CD1c-positive myeloid dendritic cell (primary cell): ENCODE data around the gene GRIN2A.
"Not testable (repeated sequence)": the region's sequence is repeated elsewhere in the genome, so short reads cannot be mapped to it uniquely, and the experiment has no call there.

ENCODE experiments used
- DNase-seq: peaks from one replicate; pipeline ENCODE4 v3.0.0-alpha.2; 2016; ENCODE audit errors: extremely low spot score

The GRIN2A gene

DNA sequence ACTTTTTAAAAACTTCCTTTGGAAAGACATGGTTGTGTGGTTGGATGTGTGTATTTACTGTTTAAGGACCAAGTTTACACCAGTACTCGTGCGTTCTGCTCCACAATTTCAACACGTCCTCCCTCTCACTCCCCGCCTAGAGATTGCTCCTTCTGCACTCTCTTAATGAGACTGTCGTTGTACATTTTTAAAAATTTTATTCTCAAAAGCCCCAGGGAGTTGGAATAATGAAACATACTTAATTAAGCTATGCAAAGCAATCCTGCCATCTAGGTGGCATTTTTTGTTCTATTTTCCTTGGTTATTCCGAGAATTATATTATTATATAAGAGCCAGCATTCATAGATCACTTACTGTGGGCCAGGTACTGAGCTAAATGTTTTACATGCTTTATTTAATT, 264.5 kb downstream of the GRIN2A start:
- no peak for DNase-seq

DNA sequence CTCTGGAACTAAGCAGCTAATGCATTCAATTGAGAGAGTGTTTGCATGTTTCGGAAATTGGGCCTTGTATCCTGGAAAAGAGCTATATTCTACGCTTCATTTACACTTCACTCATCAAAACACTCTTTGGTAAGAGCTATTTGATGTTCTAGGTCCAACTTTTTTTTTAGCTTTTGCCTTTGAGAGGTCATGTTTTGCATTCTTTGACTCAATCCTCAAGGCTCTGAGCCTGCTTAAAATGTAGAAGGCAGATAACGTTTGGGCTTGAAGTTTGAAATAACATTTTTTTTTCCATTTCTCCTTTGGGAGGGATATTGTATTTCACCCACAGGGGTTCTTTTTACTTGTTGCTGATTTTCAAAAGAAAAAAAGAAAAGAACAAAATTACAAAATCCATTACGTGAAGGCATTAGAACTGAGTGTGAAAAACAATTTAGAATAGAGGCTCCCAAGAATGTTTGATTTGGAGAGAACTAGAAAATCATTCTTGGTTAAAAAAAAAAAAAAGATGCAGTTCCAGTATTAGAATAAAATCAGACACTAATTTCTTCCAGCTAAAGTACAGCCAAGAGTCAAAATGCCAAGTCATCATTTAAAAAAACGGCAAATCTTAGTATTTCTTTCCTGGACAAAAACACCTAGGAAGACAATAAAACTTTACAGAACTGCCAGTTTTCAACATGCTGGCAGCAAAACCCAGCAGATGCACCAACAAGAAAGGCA, 268.5 kb downstream of the GRIN2A start:
- DNase-seq, result no peak

DNA sequence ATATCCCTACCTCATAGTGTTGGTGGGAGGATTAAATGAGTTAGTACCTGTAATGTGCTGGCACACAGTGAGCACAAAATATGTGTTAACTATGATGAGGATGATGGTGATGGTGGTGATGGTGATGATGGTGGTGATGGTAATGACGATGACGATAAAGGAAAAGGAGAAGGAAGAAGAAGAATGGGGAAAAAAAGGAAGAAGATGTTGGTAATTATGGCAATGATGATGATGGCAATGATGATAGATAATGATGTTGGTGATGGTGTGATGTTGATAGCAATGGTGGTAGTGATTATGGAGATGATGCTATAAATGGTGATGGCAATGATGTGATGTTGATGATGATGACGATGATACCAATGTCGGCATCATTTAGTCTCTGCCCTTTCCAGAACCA, 270.2 kb downstream of the GRIN2A start:
- DNase-seq, result no peak

DNA sequence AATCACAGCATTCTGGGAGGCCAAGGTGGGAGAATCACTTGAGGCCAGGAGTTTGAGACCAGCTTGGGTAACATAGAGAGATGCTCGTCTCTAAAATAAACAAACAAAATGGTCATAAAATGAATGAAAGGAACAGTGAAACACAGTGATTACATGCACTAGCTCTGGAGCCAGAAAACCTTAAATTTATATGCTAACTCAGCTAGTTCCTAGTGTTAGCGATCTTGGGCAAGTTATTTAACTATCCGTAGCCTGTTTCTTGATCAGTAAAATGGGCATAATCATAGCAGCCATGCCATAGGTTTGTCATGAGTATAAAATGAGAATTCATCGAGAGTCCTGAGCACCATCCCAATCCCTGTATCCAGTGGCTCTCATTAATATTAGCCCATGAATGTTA, 271.0 kb downstream of the GRIN2A start:
- DNase-seq, result no peak

DNA sequence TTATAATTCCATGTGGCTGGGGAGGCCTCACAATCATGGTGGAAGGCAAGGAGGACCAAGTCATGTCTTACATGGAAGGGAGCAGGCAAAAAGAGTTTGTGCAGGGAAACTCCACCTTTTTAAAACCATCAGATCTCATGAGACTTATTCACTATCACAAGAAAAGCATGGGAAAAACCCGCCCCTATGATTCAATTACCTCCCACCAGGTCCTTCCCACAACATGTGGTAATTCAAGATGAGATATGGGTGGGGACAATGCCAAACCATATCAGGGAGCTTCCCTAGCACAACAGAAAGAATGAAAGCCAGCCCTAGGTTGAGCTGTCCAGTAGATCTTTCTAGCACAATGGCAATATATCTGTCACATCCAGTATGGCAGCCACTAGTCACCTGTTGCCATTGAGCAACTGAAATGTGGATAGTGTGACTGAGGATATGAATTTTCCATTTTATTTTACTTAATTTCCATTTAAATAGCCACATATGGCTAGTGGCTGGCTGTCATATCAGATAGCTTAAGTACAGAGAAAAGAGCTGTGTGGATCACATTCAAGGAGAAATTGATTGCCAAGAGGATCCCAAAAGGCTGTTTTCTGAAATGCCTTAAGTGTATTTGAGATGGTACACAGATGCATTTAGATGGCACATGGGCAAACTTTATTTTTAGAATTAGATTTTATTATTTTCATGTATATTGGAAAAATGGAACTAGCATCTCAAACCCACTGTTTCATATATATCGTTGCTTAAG, 273.0 kb downstream of the GRIN2A start:
- DNase-seq, result no peak

DNA sequence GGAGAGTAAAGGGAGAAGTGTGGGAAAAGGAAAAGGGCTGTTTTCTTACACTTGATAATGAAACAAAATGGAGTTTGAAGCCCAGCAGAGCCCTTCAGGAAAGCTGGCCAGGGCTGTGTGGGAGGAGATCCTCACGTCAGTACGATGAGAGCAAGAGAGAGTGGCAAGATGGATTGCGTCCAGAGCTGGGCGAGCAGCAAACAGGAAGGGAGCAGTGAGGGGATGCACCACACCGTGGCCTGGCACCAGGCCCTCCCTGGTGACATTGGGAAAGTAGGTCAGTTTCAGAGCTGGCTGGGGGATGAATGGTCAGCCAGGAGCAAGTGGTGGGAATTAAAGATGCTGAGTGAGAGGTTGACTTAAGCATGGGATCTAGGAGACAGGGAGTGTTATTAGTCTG, 273.6 kb downstream of the GRIN2A start:
- DNase-seq, result no peak

DNA sequence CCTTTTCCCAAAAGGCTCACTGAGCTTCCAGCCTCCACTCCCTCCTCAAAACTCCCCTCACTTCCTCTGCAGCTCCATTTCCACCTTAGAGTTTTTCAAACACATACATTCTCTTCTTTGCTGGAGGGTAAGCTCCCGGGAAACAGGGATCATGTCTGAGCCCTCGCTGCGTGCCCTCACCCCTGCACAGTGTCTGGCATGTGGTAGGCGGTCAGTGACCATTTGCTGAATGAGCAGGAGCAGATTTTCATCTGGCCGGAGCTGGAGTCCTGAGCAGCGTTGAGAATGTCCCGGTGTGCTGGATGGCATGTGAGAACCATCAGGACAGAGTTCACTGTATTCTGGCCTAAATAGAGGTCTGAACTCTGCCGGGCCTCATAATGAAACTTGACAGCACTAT, 274.5 kb downstream of the GRIN2A start:
- DNase-seq, result no peak

DNA sequence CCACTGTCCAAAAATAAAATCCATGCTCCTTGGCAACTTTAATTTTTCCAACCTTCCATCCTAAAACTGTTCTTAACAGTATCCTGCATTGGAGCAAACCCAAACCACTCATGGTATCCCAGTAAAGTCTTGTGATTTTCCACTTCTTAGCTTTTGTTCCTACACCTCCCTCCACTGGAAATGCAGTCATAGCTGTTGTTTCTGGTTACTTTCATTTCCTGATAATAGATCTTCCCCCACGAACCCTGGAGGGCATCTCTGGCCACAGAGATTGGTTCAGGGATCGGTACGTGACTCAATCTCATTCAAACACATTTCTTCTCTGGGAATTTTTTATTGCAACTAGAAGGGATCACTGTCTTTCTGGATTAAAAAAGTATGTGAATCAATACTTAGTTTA, 276.0 kb downstream of the GRIN2A start:
- DNase-seq, result no peak

DNA sequence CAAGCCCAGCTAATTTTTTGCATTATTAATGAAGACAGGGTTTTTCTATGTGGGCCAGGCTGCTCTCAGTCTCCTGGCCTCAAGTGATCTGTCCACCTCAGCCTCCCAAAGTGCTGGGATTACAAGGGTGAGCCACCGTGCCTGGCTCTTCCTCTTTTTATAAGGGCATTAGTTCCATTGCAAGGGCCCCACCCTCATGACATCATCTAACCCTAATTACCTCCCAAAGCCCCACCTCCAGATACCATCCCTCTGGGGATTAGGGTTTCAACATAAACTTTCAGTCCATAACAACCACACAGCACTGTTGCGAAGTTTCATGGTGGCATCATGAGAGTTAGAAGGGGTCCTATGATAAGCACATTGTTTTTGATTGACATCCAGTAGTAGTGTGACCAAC, 277.7 kb downstream of the GRIN2A start:
- no peak for DNase-seq

DNA sequence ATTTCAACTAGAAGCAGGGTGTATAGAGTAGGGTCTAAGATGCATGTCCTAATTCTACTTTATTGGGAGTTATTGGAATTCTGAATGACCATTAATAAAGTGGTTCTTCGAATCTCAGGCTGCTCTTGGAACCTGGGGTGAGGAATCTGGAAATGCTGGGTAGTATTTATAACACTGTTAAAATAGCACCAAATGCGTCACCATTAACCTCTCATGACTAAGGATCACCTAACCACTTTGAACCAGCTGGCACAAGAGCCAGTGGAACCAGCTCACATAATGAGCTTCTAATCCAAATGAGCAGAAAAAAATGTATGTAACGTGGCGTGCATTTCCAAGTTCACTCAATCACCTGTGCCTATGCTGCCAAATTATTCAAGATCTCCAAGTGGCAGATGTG, 281.7 kb downstream of the GRIN2A start:
- no peak for DNase-seq

DNA sequence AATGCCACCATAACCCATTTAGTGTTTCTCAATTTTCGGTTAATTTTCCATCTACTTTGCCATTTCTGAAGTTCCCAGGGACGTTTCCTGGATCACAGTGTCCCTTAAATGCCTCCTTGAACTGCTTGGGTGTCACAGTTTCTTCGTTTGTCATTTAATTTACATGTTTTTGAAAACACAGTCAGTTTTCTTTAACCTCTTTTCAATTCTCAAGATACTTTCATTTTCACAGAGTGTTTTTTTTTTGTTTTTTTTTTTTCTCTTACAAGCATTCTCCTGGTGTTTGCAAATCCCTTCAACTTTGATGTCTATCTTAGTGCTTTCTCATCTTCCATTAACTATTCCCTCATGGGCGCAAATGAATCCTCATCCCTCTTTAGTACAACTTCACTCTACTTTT, 283.7 kb downstream of the GRIN2A start:
- DNase-seq, result no peak

DNA sequence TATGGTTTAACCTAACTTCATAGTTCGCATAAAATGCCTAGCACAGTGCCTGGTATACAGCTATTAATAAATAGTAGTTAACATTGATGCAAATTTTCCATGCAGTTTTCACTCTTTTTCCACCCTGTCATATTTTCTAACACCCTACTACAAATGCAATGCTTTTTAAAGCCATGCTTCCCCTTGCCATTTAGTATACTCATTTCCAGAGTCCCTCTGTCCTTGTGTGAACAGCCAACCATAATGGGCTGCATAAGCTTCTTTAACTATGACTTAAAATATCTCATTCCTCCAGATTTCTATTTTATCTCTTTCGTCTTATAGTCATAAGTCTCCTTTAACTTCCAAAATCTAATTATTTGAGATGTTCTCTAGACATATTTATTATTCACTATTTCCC, 284.1 kb downstream of the GRIN2A start:
- no peak for DNase-seq

DNA sequence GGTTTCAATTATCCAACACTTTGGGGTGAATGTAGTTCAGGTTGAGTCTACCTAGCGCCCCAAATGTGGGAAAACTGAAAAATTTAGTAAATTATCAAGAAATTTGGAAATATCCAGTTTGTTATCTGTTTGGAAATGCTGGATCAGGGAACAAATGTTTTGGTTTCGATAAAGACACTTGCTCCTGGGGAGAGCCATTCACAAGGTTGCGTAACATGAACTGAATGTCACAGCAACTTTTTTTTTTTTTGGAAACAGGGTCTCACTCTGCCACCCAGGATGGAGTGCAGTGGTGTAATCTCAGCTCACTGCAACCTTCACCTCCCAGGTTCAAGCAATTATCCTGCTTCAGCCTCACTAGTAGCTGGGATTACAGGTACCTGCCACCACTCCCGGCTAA, 286.4 kb downstream of the GRIN2A start:
- DNase-seq, result no peak

DNA sequence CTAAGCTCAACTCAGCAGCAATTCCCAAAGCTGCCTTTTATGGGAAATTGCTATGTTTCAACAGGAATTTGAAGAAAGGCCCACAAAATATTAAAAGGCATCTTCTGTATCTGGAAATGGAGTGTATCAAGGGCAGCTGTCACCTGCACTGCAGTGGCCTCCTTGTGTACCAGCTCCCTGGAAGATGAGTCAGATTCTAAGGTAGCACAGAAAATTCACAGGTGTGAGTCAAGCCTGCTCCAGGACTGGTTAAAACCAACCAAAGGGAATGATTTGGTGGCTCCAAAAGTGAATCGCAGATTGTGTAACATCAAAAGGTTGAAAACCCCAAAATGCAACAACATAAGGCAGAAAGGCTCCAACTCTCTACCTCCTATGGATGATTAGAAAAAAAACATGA, 296.4 kb downstream of the GRIN2A start:
- no peak for DNase-seq

DNA sequence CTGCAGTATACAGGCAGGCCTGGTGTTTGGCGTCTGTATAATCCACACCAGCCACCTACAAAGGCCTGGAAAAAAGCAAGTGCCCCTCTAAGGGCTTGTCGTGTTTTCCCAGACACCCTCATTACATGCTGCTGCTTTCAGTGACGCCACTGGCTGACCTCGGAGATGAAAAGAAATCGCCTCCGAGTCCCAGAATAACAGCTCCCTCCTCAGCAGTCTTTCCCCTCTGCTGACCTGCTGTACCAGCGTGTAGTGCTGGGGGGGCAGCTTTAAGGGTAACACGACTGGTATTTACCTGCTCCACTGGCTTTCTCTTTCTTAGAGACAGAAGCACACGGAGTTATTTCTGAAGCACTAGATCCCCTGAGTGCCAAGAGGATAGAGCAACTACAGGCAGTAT, 296.8 kb downstream of the GRIN2A start:
- no peak for DNase-seq

DNA sequence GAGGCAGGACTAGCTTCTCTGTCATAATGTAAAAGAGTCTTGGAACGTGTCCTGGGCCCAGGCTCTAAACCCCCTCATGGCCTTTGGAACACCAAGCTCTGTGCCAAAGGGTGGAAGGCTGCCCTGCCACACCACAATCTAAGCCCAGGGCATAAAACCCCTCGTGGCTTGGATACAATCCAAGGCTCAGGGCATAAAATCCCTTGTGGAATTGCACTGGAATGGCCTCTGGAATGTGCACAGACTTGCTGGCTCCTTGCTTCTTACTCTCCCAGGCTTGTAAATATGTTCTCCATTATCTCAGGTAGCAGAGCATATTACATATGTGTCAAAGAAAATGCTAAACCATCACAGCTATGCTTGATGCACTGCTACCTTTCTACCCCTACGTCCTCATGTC, 306.2 kb downstream of the GRIN2A start:
- DNase-seq, result not testable (repeated sequence)

DNA sequence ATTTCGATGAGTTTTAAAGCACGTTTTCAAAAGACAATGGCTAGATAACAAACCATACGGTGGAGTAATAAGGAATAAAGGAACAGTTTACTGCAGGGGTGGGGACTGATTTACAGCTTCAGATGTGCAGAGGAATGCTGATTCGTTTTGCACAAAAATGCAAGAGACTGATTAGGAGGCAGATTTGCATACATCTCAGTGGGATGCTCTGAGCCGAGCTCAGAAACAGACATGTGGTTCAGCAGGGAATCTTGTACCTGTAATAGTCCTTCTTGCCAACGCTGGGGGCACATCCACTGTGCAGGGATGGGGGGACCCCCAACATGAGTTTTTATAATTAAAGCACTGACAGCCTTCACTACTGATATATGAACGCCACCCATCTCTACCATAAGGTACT, 308.0 kb downstream of the GRIN2A start:
- DNase-seq, result no peak

DNA sequence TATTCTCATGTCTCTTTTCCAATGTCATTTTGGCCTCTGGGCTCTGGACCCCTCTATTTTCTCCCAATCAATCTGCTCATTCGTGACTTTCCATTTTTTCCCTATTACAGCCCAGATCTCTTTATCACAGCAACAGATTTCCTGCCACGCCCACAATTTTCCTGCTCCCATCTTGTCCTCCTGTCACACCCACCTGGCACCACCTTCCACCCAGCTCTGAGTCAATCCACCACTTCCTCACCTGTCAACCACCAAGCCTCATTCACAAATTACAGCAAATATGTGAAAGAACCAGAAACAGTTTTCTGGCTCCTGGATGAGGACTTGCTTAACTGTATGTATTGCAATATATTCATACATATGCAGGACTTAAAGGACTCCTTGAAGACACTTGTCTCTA, 311.3 kb downstream of the GRIN2A start:
- DNase-seq, result no peak

DNA sequence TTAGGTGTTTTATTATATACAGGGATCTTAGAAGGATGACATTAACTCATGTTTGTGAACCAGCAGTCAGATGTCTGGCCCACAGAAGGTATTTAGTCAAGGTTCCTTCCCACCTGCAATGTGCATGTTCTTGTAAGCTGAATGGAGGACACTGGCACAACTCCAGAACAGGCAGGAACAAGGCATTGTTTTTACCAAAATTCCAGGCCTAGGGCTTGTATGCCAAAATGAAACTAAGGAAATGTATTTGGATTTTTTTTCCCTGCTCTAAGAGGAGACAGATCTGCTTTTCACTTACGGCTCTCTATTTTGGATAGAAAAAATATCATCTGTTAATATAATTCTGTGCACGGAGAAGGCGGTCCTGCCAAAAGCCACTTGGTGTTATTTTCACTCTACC, 312.5 kb downstream of the GRIN2A start:
- no peak for DNase-seq

DNA sequence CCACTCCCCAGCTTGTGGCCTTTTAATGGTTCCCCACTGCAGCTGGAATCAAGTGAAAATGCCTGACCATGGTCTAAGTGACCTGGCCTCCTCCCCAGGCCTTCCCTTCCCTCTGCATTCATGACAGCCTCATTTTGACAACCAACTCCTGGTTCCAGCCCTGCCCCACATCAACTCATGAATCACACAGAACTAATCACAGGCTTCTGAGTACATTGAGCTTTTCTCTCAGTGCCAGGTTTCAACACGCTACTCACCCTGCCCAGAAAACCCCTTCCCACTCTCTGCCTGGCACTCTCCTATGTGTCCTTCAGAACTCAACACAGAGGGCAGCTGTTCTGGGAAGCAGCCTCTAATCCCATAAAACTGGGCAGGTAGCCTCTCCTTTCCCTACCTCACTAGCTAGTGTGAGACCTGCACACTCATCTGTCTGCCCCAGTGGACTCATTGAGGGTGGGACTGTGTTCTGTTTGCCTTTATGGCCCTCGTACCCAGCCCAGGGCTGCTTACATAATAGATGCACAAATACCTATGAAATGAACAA, 313.6 kb downstream of the GRIN2A start:
- DNase-seq, result no peak

DNA sequence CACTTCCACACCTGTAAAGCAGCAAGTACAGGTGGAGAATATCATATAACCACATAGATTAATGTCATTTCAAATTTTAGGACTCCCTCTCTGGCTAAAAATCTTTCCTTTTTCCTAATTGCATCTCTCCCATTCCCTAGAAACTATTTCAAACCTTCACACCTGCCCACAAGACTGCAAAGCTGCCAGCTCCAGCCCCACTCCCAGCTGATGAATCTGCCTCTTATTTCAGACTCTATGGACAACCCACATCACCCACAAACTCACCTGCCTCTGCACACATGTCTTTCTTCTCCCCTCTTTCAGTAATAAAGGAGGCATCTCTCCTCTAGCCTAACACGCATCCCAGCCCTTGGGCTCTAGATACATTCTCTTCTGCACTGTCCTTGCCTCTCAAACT, 315.1 kb downstream of the GRIN2A start:
- DNase-seq, result no peak

DNA sequence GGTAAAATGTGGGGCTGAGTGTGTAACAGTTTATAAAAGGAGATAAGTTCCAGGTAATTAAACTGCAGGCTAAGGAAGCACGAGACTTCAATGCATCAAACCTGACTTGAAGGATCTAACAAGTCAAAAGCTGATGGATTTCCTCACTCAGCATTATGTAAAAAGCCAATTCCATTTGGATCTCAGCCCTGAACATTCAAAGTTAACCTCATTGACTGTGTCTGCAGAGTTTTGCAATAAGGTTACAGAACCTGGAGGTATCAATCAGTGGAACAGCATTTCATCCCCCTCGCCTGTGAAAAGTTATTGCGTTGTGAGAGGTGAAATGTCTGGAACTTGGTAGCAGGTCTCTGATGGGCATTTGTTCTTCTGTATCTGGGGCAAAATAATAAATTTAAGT, 317.8 kb downstream of the GRIN2A start:
- DNase-seq, result no peak

DNA sequence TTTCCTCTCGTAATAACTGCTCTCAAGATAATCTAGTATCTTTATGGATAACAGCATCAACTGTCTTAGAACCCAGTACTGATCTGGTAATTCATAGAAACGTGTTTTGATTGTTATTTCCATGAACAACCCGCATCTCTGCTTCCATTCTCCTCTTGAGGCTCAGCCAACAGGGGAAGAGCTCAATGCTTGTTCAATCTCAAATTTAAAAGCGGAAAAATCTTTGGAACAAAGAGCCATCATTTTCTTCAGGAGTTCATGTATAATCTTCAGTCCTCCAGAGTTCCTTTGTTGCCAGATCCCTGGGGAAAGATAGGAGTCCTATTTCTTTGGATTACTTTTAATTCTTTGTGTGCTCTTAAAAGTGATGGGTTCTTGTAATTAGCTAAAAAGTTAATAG, 319.9 kb downstream of the GRIN2A start:
- no peak for DNase-seq
